Astrocyte of the cerebellum (primary cell): Measurements from ENCODE around the gene TRMT11.

Source experiments
- DNase-seq: peaks from one replicate; pipeline ENCODE4 v3.0.0-alpha.2; 2011; ENCODE audit warnings: low read depth
- H3K4me3 ChIP-seq: 2 replicates; pipeline ENCODE4 v1.5.1; 2011; ENCODE audit warnings: mild to moderate bottlenecking, low read depth, low read length, moderate library complexity
- CTCF ChIP-seq: IDR thresholded peaks from 2 replicates; pipeline ENCODE4 v1.5.1; 2012; ENCODE audit warnings: low read length, low read depth, moderate library complexity, mild to moderate bottlenecking; ENCODE audit errors: missing control alignments
- in situ Hi-C: cut with HindIII; loops from 2 replicates; pipeline ENCODE4 v1.10.0; 2017; ENCODE audit warnings: low sequenced_read_pairs

Gene TRMT11

GRCh38 chr6:126064748-126065401, 78.5 kb downstream of the TRMT11 start:
- in situ Hi-C loops: no loop called here
- no peak overlapping the region for H3K4me3 ChIP-seq
- TF ChIP-seq CTCF: no peak
- DNase-seq: no peak

- no peak overlapping the region for H3K4me3 ChIP-seq
- DNase-seq: no peak
- in situ Hi-C loops: no loop called here
- TF ChIP-seq CTCF: no peak
These were observed 80.0 kb downstream of the TRMT11 start for GRCh38 chr6:126066053-126067048.

GRCh38 chr6:126067073-126067472, 80.7 kb downstream of the TRMT11 start:
- TF ChIP-seq CTCF: no peak
- no peak for DNase-seq
- in situ Hi-C loops: no loop called here
- H3K4me3 ChIP-seq: no peak overlapping the region

- no peak for TF ChIP-seq CTCF
- no peak for DNase-seq
- in situ Hi-C loops: no loop called here
- H3K4me3 ChIP-seq: no peak overlapping the region
These were observed 83.1 kb downstream of the TRMT11 start for GRCh38 chr6:126069449-126069848.

- no peak overlapping the region for H3K4me3 ChIP-seq
- no peak for DNase-seq
- no peak for TF ChIP-seq CTCF
- in situ Hi-C loops: no loop called here
These were observed 84.8 kb downstream of the TRMT11 start for GRCh38 chr6:126071000-126071647.

GRCh38 chr6:126072172-126072571, 85.8 kb downstream of the TRMT11 start:
- no peak for TF ChIP-seq CTCF
- no peak for DNase-seq
- in situ Hi-C loops: no loop called here
- H3K4me3 ChIP-seq: no peak overlapping the region
